ENCODE data around the gene PTK6.

DNA sequence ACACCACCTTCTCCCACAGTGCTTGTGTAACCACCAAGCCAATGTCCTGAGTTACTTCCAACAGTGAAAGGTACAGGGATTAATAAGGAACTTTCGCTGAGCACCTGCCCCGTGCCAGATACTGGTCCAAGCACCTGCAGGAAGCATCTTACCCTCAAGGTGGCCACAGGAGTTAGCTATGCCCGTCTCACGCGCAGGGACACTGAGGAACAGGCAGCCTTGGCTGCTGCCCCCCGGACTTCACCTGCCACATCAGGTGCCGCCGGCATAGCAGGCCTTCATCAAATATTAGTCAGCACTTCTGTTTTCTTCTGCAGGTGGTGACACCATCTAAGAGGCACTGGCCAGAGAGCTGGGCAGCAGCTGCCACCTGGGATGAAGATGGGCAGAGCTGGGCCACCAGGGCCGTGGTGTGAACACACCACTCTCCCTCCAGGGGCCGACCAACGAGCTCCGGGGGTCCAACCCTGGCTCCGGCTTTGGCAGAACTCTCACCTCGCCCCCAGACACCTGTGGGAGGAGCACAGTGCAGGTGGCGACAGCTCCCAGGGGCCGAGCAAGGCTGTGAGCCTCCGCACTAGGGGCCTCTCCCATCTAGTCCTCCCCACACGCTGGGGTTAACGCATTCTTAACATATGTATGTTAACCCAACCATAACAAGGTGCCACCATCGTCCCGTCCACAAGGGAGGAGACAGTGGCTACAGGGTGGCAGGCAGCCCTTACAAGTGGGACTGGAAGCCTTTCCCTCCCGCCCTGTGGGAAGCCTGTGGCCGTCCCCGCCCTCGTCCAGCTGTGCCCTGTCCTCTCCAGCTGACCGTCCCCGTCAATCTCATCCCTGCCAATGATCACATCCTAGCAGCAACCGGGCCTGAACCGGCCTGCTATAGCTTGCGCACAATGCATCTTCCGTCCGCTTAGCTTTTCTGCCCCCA lies 19.5 kb downstream of the PTK6 start:
- TF ChIP-seq, protein P1, sequence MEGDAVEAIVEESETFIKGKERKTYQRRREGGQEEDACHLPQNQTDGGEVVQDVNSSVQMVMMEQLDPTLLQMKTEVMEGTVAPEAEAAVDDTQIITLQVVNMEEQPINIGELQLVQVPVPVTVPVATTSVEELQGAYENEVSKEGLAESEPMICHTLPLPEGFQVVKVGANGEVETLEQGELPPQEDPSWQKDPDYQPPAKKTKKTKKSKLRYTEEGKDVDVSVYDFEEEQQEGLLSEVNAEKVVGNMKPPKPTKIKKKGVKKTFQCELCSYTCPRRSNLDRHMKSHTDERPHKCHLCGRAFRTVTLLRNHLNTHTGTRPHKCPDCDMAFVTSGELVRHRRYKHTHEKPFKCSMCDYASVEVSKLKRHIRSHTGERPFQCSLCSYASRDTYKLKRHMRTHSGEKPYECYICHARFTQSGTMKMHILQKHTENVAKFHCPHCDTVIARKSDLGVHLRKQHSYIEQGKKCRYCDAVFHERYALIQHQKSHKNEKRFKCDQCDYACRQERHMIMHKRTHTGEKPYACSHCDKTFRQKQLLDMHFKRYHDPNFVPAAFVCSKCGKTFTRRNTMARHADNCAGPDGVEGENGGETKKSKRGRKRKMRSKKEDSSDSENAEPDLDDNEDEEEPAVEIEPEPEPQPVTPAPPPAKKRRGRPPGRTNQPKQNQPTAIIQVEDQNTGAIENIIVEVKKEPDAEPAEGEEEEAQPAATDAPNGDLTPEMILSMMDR (IDR thresholded peaks at IDR 0.05; ENCODE audit: insufficient read depth, low read length) = no peak
- TF ChIP-seq POLR2AphosphoS5 (IDR thresholded peaks at IDR 0.05; ENCODE audit: low read depth) = no peak
- TF ChIP-seq, protein P2, sequence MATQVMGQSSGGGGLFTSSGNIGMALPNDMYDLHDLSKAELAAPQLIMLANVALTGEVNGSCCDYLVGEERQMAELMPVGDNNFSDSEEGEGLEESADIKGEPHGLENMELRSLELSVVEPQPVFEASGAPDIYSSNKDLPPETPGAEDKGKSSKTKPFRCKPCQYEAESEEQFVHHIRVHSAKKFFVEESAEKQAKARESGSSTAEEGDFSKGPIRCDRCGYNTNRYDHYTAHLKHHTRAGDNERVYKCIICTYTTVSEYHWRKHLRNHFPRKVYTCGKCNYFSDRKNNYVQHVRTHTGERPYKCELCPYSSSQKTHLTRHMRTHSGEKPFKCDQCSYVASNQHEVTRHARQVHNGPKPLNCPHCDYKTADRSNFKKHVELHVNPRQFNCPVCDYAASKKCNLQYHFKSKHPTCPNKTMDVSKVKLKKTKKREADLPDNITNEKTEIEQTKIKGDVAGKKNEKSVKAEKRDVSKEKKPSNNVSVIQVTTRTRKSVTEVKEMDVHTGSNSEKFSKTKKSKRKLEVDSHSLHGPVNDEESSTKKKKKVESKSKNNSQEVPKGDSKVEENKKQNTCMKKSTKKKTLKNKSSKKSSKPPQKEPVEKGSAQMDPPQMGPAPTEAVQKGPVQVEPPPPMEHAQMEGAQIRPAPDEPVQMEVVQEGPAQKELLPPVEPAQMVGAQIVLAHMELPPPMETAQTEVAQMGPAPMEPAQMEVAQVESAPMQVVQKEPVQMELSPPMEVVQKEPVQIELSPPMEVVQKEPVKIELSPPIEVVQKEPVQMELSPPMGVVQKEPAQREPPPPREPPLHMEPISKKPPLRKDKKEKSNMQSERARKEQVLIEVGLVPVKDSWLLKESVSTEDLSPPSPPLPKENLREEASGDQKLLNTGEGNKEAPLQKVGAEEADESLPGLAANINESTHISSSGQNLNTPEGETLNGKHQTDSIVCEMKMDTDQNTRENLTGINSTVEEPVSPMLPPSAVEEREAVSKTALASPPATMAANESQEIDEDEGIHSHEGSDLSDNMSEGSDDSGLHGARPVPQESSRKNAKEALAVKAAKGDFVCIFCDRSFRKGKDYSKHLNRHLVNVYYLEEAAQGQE (IDR thresholded peaks at IDR 0.05; ENCODE audit: insufficient replicate concordance, low read depth) = no peak
- no peak for TF ChIP-seq GABPA (IDR thresholded peaks at IDR 0.05; ENCODE audit: low read depth)
- no peak for TF ChIP-seq SPI1 (IDR thresholded peaks at IDR 0.05; ENCODE audit: borderline replicate concordance, low read depth)
